Measurements from ENCODE around the gene YARS1. TPM values are rescaled to one million over a fixed set of nuclear protein-coding genes. Genes with fewer than 3 reads are reported as not detected.

Gene YARS1
- total and polyA plus RNA-seq, 2 of the 13 experiments (the other 11 are each of a cell fraction or from before 2014, with no cell fraction given): 50.1 to 113 TPM

DNA sequence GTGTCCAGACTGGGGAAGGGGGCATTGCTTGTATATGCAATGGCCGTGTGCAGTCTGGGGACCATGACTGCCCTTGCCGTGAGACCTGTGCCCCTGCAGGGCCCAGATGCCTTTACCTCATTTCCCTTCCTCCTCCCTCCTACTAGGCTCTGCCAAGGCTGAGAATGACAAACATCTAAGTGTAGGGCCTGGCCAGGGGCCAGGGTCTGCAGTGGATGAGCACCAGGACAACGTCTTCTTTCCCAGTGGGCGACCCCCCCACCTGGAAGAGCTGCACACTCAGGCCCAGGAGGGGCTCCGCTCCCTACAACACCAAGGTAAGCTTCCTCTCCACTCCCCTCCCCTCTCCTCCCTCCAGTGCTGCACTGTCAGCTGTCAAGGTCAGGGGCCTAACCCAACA is 49.5 kb downstream of the YARS1 start (continued):
- no peak for TF ChIP-seq ARID5B (CRISPR knock-in tag; IDR thresholded peaks at IDR 0.05)
- TF ChIP-seq, protein P1, sequence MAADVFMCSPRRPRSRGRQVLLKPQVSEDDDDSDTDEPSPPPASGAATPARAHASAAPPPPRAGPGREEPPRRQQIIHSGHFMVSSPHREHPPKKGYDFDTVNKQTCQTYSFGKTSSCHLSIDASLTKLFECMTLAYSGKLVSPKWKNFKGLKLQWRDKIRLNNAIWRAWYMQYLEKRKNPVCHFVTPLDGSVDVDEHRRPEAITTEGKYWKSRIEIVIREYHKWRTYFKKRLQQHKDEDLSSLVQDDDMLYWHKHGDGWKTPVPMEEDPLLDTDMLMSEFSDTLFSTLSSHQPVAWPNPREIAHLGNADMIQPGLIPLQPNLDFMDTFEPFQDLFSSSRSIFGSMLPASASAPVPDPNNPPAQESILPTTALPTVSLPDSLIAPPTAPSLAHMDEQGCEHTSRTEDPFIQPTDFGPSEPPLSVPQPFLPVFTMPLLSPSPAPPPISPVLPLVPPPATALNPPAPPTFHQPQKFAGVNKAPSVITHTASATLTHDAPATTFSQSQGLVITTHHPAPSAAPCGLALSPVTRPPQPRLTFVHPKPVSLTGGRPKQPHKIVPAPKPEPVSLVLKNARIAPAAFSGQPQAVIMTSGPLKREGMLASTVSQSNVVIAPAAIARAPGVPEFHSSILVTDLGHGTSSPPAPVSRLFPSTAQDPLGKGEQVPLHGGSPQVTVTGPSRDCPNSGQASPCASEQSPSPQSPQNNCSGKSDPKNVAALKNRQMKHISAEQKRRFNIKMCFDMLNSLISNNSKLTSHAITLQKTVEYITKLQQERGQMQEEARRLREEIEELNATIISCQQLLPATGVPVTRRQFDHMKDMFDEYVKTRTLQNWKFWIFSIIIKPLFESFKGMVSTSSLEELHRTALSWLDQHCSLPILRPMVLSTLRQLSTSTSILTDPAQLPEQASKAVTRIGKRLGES (CRISPR knock-in tag; IDR thresholded peaks at IDR 0.05; ENCODE audit: borderline replicate concordance): no peak
- TF ChIP-seq SRSF4 (IDR thresholded peaks at IDR 0.05; ENCODE audit: low read depth, low read length, poor library complexity, severe bottlenecking): no peak
- TF ChIP-seq E2F1 (CRISPR knock-in tag; IDR thresholded peaks at IDR 0.05): no peak
- no peak for TF ChIP-seq ARNT2 (CRISPR knock-in tag; IDR thresholded peaks at IDR 0.05; ENCODE audit: low read depth)
- no peak for TF ChIP-seq ZNF512B (CRISPR knock-in tag; IDR thresholded peaks at IDR 0.05; ENCODE audit: borderline replicate concordance)
- no peak for TF ChIP-seq DNMT3B (CRISPR knock-in tag; conservative IDR thresholded peaks at IDR 0.05)
- no peak for TF ChIP-seq IKZF4 (CRISPR knock-in tag; IDR thresholded peaks at IDR 0.05; ENCODE audit: borderline replicate concordance, low read depth, not compliant biosample characterization)

Measured in HepG2 (cell line).